Measurements from ENCODE around the gene ALG10B. TPM values are rescaled to one million over a fixed set of nuclear protein-coding genes. Genes with fewer than 3 reads are reported as not detected.
"Not testable (repeated sequence)": the region's sequence is repeated elsewhere in the genome, so short reads cannot be mapped to it uniquely, and the experiment has no call there.

The ALG10B gene, protein sequence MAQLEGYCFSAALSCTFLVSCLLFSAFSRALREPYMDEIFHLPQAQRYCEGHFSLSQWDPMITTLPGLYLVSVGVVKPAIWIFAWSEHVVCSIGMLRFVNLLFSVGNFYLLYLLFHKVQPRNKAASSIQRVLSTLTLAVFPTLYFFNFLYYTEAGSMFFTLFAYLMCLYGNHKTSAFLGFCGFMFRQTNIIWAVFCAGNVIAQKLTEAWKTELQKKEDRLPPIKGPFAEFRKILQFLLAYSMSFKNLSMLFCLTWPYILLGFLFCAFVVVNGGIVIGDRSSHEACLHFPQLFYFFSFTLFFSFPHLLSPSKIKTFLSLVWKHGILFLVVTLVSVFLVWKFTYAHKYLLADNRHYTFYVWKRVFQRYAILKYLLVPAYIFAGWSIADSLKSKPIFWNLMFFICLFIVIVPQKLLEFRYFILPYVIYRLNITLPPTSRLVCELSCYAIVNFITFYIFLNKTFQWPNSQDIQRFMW
- total RNA-seq (ENCODE audit: insufficient read depth, low replicate concordance), result 14.0 TPM

DNA sequence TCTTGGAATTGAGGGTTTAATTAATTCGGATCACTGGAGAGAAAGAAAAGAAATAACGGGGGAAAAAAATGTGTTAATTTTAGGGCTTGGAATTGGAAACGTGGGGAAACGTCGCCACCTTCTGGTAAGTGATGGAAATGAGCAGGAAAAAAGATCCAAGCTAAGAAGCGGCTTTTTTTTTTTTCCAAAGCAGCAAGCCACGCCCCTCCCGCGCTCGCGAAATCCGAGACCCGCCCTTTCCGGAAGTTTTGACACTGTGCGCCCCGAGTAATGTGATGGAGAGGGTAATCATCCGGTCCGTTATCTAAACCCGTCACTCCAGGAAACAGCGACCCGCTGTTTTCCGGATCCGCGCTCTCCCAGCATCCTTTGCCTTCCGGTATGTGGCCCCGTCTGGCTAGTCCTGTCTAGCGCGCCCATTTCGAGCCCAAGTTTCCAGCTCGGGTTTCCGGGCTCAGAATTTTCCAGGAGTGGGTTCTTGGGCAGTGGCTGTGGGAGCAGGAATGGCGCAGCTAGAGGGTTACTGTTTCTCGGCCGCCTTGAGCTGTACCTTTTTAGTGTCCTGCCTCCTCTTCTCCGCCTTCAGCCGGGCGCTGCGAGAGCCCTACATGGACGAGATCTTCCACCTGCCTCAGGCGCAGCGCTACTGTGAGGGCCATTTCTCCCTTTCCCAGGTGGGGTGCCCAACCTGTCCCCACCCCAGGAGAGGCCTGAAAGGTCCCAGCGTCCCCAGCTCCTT is at the start of gene ALG10B:
Gene ALG10B (plus strand): TSS at position 384 of the 739 bp plus-strand sequence. CDS start 120 bp downstream, at position 504.
- DNase-seq (ENCODE audit: low spot score), result peak; percentile 99

DNA sequence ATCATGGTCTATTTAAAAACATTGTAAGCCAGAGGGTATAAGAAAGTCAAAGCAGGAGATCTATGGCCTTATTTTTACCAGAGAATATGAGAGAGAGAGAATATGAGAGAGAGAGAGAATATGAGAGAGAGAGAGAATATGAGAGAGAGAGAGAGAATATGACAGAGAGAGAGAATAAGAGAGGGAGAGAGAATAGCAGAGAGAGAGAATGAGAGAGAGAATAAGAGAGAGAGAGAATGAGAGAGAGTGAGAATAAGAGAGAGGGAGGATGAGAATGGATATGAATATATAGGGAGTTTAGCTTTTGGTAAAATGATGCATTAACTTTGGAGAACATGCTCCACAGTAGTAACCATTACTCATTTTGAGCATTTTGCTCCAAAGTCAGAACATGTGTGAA is 48.0 kb upstream of the ALG10B start:
- DNase-seq (ENCODE audit: low spot score), result no peak

DNA sequence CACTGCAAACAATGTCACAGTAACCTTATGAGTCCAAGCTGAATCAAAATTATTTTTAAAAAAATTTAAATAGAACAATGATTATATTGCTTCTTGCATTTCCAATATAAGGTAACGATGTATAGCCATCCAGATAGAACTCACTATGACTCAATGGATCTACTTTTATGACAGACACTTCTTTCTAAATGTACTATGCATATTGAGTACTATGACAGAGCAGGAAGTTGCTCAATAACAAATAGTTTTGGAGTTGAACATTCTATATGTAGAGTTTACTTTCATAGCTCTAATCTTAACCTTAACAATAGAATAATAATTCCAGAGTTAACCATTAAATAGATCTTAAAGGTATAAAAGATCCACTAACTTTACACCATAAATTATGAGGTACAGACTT is 46.7 kb upstream of the ALG10B start:
- no peak for DNase-seq (ENCODE audit: low spot score)

DNA sequence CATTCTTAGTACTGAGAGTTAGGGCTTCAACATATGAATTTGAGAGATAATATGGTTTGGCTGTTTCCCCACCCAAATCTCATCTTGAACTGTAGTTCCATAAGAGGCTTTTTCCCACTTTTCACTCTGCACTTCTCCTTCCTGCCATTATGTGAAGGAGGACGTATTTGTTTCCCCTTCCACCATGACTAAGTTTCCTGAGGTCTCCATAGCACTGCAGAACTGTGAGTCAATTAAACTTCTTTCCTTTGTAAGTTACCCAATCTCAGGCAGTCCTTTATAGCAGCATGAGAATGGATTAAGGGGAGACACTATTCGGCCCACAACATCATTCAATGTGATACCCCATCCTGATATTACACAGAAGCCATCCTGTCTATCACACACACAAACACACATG is 36.8 kb upstream of the ALG10B start:
- no peak for DNase-seq (ENCODE audit: low spot score)

DNA sequence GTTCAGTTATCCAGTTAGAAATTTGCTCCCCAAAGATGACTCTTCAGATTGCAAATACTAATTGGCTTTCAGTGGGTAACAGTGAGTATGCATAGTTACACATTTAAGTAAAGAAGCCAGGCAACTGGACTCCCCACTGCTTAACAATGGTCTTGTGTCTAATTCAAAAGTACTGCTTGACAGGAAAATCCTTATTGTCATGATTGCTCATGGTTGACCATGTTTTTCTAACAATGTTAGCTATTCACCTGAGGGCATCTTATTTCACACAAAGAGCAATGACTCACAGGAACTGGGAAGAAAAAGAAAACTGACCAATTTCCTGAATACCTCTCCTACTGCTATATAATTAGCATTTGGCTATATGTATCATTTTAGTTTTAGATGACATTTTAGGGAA is 33.7 kb upstream of the ALG10B start:
- DNase-seq (ENCODE audit: low spot score), result no peak

GRCh38 chr12:38289396-38289795 is 27.2 kb upstream of the ALG10B start:
- no peak for DNase-seq (ENCODE audit: low spot score)

GRCh38 chr12:38291160-38291559 is 25.4 kb upstream of the ALG10B start:
- DNase-seq (ENCODE audit: low spot score), result no peak

- DNase-seq (ENCODE audit: low spot score), result not testable (repeated sequence)
Measured at GRCh38 chr12:38302972-38303371, 13.6 kb upstream of the ALG10B start.

DNA sequence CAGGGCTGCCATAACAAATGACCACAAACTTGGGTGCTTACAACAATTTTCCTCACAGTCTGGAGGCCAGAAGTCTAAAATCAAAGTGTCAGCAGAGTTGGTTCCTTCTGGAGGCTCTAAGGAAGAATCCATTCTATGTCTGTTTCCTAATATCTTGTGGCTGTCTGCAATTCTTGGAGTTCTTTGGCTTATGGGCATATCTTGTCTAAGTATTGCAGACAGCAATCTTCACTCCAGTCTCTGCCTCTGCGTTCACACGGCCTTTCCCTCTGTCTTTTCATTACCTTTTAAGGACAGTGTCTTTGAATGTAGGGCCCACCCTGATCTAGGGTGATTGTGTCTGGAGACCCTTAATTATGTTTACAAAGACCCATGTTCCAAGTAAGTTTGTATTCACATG is 5.4 kb downstream of the ALG10B start:
- DNase-seq (ENCODE audit: low spot score), result not testable (repeated sequence)

DNA sequence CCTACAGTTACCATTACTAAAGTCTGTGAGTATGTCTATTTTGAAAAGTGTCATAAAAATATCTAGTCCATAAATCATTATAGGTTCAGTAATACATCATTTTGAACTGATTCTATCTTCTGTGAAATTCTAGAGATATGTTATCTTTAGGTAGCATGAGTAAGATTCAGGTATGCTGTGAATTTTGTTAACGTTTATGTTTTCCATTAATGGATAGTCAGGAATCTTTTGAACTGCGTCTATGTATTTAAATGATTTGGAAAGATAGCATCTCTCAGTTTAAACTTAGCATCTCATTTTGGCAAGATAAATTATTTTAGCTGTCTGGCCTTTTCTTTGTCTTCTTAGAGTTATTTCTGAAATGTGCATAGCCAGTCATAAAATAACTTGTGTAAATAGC is 8.3 kb downstream of the ALG10B start:
- DNase-seq (ENCODE audit: low spot score), result peak; percentile 10

DNA sequence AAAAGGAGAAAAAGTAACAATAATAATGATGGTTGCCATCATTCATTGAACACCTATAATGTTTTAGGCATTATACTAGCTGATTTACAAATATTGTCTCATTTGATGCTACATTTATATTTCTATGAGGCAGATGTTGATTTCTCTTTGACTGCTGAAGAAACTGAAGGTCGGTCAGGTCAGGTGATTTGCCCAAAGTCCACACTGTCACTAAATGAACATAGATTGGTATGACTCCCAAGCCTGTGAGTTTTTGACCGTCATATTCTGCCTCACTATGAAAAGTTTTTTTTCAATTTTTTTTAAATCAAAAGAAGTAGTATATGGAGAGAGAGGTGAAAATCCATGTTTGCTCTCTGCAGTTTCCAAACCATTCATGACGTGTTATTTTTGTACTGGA is 10.8 kb downstream of the ALG10B start:
- no peak for DNase-seq (ENCODE audit: low spot score)

- peak; percentile 37 for DNase-seq (ENCODE audit: low spot score)
Measured at GRCh38 chr12:38328306-38328895, 11.8 kb downstream of the ALG10B start.

GRCh38 chr12:38330414-38330813 is 13.8 kb downstream of the ALG10B start:
- not testable (repeated sequence) for DNase-seq (ENCODE audit: low spot score)

GRCh38 chr12:38332814-38333213 is 16.2 kb downstream of the ALG10B start:
- DNase-seq (ENCODE audit: low spot score), result no peak

- DNase-seq (ENCODE audit: low spot score), result no peak
Measured at GRCh38 chr12:38342444-38342843, 25.9 kb downstream of the ALG10B start.

DNA sequence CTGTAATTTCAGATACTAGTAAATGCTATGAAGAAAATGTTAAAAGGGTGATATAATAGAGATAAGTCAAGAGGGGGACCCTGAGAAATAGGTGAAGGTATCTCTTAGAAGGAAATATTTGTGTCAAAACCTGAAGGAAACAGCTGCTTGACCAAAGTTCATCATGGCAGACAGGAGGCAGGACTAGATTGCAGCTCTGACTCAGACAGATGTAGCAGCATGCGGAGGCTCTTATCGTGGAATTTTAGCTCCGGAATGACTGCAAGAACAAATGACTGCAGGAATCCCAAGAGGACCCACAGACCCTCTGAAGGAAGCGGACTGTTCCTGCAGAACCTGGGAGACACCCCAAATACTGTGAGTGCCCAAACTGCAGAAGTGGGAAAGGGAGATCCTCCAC is 26.7 kb downstream of the ALG10B start:
- not testable (repeated sequence) for DNase-seq (ENCODE audit: low spot score)

DNA sequence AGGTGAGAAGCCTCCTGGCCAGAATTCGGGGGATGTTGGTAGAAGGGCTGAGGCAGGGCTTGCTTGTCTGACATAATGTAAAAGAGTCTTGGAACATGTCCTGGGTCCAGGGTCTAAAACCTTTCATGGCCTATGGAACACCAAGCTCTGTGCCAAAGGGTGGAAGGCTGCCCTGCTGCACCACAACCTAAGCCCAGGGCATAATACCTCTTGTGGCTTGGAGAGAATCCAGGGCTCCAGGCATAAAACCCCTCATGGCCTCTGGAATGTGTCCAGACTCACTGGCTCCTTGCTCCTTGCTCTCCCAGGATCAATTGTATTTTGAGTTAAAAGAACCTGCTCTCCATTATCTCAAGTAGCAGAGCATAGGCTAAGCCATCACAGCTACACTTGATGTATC is 27.3 kb downstream of the ALG10B start:
- not testable (repeated sequence) for DNase-seq (ENCODE audit: low spot score)

DNA sequence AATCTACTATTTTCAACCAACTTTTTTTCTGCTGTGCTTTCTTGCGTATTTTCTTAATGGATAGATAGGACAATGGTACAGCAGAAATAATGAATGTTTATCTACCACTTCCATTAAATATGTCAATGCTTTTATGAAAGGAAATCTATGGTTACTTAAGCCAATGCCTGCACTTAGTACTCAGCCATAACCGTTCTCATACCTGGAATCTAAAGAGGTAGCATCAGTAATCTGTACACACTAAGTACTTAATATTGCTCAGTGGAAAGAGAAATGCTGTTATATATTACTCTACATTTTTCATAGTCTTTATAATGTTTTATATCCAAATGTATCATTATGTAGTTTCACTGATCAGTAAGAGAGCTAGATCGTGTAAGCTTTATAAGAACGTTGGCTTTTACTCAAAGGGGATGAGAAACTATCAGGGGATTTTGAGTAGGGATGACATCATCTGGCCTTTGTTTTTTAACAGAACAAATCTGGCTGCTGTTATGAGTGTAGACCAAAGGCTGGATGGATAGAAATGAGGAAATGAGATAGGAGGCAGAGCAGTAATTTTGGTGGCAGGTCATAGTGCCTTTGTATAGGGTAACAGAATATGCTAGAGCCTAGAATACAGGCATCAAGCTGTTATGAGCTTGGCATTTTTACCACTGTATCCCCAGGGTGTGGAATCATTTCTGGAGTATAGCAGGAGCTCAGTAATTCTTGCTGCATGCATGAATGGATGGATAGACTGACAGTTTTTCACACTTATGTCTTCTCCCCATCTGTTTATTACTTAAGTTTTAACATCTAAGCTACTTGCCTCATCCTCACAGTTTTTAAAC is 34.0 kb downstream of the ALG10B start:
- no peak for DNase-seq (ENCODE audit: low spot score)

- not testable (repeated sequence) for DNase-seq (ENCODE audit: low spot score)
Measured at GRCh38 chr12:38351175-38351508, 34.6 kb downstream of the ALG10B start.

- no peak for DNase-seq (ENCODE audit: low spot score)
Measured at GRCh38 chr12:38367506-38367905, 50.9 kb downstream of the ALG10B start.

DNA sequence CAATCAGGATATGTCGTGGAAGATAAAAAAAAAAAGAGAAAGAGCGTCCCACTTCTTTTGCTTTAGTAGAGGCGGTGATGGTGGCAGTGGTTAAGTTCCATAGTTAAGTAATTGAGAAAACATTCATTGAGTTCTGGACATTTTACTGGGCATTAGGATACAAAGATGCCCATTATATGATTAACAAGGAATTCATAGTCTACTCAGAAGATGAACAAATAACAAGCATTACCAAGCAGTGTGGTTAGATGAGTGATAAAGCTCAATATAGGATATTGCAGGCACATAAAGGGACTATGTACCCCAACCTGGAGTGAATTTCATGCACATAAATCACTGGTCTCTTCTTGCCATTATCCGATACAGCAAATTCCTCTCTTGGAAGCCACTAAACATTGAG is 53.7 kb downstream of the ALG10B start:
- no peak for DNase-seq (ENCODE audit: low spot score)

DNA sequence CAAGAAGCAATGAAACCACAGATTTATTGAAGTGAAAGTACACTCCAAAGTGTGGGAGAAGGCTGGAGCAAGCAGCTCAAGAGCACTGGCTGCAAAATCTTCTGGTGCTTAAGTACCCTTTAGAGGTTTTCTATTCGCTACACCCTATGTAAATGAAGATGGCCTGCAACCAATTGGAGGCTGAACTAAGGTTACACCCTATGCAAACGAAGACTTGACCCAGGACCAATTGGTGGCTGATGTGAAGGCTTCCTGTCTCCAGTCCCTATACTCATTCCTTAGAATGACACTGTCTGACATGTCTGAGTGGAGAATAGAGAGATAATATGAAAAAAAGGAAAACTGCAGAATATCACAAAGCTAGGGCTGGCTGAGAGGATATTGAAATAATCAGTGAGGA is 57.2 kb downstream of the ALG10B start:
- DNase-seq (ENCODE audit: low spot score), result no peak

Measured in umbilical cord (tissue), 2 donors.